Stimulated activated CD4-positive, alpha-beta T cell treated with anti-CD3 and anti-CD28 coated beads, Interleukin-4, amount 100 ng/mL, for 24 hours (primary cell): ENCODE measurements around the gene DAB2IP.
"Not testable (repeated sequence)": the region's sequence is repeated elsewhere in the genome, so short reads cannot be mapped to it uniquely, and the experiment has no call there.

Experiments used
- DNase-seq: peaks from one replicate; pipeline ENCODE4 v3.0.0-alpha.2; 2020

The DAB2IP gene

DNA sequence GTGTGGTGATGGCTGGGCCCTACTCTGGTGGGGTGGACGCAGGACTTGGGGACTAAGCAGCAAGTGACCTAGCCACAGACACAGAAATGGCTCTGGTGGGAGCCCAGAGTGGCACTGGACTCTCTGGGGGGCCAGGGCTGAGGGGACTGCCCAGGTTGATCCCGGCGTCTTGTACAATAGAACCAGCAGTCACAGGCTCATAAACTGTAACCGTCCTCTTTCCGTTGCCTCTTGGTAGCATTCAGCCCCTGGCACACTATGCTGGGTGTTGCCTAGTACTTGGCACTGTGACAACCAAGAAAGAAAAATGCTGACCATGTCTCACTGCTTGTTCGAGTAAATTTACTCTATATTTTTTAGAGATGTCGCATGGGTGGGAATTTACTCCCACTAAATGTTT, 80.5 kb downstream of the DAB2IP start:
- DNase-seq: no peak

DNA sequence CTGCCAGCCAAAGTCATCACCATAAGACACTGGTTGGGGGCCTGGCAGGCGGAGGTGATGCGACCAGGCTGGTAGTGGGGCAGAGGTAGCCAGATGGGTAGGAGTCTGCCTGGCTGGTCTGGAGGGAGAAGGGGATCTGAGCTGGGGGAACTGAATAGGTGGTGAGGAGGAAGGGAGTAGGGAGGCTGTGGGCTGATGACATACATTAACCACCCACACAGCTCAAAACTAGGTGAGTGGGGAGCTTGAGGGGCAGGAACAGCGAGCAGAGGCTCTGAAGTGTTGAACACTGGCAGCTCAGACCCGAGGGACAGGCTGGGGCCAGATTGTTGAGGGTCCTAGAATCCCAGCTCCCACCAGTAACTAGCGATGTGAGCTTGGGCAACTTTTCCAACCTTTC, 81.0 kb downstream of the DAB2IP start:
- DNase-seq: no peak

DNA sequence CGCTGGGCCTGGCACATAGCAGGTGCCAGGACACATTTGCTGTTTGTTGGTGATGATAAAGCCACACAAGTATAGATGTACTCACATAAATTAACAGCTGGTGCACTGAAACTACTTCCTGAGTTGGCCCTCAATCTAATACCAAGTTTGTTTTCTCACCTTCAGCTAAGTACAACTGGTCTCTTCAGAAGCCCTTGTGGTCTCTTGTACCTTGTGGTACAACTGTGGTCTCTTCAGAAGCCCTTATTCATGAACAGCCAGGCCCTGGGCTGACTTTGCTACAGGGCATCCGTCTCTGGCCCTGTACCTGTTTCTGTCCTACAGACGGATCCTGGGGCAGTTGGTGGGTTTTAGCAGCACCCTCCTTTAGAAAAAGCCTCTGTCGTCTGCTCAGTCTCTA, 81.5 kb downstream of the DAB2IP start:
- DNase-seq: no peak

DNA sequence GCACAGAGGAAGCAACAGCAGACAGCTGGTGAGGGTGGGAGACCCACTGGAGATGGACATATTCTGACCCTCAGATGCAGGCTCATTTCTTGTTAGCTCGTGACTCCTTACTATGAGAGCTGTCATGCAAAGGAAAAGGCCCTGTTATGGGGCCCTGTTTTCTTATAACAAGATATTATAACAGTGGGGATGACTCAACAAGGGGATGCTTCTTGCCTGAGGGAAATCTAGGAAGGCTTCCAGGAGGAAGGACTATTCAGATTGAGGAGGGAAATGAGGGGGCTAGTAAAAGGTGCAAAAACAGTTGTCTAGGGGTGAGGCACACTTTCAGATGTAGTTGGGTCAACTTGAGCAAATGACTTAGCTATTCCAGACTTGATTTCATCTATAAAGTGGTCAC, 83.0 kb downstream of the DAB2IP start:
- DNase-seq: no peak

DNA sequence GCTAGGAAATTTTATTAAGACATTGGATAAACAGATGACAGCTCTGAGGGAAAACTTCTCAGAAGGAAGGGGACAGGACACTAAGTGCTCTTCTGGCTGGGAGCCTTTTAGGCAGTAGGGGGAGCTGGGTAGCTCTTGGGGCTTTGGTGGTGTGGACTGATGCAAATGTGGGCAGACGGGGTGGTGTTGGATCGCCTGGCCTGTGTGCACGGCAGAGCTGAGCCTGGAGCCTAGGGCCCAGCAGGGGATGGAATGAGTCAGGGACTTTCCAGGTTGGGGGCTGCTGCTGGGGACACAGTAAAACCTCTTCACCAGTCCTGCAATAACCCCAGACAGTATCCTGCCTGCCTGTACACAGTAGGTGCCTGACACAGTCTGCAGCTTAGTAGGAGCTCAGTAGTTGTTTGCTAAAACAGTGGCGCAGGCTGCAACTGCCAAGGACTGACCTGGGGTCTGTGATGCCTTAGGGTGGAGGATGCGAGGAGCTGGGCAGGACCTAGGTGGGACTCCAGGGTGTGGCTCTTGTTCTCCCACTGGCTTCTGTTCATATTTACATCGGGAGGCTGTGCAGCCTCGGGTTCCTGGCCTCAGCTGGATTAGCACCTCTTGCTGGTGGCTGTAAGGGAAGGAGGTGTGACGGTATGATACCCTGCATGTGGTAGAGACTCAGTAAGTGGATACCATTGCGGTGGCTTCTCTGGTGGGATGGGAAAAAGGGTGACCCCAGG, 83.8 kb downstream of the DAB2IP start:
- no peak for DNase-seq

DNA sequence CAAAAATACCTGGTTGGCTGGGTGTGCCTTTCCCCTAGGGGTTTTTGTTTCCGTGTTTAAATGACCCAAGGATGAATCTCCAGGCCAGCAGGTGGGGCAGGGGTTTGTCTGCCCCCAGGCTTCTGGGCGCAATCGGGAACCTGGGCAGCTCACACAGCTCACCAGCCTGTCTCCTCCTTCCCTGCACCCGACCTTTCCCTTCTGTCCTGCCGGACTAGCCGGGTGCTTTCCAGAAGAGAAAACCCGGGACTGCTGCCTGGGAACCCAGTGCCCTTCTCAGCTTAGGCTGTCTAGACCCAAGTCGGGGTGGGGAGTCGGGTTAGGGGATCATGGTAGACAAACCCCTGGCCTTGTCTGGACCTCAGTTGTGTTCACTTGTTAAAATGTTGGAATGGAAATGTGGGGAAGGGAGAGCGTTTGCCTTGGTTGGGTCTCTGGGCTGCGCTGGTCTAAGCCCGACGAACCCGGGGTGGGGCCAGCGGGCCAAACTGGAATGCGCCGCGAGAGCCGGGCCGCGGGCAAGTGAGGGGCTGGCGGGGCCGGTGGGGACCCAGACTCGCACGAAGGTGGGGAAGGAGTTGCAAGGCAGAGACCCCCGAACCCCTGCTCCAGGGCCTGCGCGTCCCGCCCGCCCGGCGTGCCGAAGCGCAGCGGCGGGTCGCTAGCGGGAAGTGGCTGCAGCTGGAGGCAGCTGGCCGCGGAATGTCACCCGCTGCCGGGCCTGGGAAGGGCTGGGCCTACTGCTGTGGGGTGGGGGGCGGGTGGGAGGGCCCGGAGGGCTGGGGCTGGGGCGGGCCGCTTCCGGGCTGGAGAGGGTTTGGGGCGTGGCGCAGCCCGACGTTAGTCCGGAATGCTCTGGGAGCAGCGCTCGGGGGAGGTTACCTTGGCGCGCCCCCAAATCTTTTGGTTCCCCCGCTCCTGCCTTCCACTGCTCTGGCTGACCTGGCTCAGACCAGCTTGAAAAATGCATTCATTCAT, 84.6 kb downstream of the DAB2IP start:
- DNase-seq: no peak

DNA sequence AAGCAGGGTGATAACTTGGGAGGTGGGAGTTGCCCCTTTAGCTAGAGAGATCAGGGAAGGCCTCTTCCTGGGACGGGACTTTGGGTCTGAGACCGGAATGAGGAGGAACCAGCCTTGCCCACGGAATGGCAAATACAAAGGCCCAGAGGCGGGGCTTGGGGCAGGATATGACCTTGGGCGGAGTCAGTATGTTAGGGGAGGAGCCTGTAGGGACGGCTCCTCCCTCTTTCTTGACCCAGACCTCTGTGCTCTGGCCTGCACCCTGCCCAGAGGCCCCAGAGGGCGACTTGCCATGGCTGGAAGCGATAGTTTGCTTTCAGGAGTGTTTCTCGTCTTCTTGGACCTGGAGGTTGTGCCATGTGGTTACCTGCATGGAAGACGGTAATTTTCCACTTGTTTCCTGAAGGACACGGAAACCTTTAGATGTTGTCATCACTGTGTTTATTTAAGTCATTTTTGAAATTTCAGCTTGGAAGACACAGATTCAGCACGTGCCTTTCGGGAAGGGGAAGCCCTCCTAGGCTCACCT, 85.6 kb downstream of the DAB2IP start:
- DNase-seq: no peak

DNA sequence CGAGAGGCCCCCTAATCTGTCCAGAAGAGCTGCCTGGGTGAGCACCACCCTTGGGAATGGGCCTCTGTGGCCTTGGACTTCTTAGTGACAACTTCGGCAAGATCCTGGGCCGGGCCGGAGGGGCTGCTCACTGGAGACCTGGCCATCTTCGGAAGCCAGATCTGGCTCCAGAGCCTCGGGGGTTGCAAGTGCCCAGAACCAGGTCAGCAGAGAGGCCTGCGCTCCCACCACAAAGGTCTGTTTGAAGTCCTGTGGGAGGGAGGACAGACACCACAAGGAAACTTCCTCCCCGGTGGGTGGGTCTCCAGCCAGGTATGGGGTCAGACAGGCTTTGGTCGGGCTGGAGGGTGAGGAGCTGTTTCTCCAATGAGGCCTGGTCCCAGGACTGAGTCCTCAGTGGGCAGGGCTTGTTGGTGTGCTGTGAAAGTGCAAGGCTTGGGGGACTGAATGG, 86.1 kb downstream of the DAB2IP start:
- DNase-seq: no peak

DNA sequence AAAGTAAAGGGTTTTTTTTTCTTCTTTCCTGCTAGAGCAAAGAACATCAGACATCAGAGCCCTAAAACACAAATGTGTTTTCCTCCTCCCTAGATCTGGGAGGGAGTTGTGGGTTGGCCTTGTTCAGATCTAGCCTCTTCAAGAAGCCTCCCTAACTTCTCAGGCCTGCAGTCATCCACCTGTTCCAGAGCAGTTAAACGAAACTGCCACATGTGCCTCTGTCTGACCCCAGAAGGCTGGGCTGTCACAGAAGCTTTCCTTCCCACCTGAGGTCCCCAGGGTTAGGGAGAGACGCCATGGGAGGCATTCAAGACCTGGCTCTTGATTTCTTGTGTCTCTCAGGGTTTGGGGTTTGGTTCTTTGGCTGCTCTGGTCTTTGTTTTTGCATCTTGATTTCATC, 87.0 kb downstream of the DAB2IP start:
- DNase-seq: no peak

DNA sequence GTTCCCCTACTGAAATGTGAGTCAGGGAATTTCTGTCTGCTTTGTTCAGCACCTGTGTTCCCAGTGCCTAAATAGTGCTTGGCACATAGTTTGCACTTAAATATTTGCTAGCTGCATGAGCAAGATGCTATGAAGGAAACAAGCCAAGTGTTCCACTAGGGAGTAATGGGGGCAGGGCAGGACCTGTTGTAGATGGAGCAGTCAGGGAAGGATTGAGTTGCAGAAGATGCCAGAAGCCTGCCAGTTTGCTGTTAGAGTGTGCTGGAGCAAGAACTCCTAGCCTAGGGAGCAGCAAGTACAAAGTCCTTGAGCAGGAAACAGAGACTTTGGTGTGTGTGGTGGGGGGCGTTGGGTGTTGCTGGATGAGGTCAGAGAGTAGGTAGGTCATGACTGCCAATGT, 87.5 kb downstream of the DAB2IP start:
- no peak for DNase-seq

DNA sequence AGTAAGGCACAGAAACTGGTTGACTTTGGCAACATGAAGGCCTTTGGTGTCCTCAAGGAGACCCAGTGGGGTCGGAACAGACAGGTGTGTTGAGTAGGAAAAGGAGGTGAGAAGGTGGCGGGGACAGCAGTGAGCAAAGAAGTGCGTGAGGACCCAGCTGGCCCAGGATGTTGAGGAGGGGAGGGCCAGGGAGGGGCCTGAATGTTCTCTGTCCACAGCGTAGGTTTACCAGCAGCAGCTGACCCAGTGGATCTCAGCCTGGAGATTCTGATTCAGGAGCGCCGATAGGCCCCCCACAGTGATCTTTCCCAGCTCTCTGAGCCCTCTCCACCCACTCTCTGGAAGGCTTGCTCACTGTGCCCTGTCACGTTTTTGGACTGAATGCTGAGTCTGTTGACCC, 88.5 kb downstream of the DAB2IP start:
- no peak for DNase-seq

DNA sequence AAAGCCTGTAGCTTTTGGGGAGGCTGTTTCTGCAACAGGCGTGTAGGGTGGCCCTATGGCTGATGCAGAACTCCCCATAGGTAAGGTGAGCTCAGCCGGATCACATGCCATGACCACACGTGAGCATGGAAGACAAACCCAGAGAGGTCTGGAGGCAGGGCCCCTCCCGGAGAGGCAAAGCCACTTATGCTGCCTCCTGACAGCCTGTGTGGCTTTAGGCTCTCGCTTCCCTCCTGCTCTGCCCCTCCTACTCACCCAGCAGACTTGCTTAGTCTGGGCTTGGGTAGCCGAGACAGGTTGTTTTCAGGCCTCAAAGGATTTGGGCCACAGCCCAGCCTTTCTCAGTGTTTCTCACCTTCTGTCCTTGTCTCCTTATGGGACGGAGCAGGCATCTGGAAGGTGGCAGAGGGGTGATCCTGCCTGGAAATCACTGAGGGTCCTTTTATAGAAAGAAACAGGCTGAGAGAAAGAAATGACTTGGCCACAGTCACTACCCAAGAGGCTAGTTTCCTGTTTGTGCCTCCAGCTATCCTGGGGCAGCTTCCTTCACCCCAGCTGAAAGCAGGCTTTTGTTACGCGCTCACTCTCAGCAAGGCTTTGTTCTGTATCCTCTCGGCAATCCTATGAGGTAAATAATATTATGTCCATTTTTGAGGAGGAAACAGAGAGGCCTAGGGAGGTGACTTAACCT, 89.9 kb downstream of the DAB2IP start:
- no peak for DNase-seq

DNA sequence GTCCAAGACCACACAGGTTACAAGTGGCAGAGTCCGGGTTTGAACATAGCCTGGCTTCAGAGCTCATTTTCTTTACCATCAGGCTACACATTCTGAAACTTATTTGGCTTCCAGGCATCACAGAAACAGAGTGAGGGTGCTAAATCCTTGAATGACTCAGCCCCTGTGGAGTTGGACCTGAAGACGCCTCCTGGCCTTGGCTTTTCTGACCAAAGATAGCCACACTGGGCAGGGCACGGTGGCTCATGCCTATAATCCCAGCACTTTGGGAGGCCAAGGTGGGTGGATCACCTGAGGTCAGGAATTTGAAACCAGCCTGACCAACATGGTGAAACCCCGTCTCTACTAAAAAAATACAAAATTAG, 90.5 kb downstream of the DAB2IP start:
- not testable (repeated sequence) for DNase-seq

DNA sequence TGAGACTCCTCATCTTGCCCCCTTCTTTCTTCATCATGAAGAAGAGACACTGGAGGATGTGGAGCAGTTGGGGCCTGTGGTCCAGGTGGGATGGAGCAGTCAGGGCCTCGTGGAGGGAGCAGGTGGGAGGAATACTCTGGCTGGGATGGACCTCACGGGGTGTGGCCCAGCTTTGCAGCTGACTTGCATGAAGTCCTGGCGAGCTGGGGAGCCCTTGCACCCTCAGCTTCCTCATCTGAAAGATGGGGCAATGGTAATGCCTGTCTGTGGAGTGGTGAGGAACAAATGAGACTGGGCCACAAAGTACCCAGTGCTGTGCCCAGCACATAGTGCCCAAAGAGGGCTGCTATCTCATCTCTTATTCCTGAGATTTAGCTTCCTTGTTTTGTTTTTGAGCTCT, 91.5 kb downstream of the DAB2IP start:
- no peak for DNase-seq

DNA sequence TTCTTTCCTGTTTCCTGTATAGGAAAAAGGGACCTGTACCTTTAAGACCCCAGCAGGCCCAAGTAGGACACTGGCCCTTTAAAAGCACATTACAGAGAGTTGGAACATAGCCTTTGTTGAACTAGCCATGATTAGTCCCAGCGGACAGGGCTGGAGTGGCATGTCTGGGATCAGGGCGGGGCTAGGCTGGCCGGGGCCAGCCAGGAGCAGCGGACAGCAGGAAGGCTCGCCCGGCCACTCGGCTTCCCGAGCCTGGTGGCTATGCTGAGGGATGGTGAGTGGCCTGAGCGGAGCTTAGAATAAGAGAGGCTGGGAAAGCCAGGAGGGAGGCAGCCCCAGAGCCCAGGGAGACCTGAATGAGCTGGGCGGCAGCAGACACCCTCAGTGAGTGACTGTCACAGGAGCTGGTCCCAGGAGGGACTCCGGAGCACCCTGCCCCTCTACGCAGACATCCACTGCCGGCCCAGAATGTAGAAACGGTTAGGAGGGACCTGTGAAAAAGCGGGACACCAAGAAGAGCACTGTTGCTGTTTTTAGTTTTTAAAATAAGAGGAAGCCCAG, 92.1 kb downstream of the DAB2IP start:
- DNase-seq: no peak

DNA sequence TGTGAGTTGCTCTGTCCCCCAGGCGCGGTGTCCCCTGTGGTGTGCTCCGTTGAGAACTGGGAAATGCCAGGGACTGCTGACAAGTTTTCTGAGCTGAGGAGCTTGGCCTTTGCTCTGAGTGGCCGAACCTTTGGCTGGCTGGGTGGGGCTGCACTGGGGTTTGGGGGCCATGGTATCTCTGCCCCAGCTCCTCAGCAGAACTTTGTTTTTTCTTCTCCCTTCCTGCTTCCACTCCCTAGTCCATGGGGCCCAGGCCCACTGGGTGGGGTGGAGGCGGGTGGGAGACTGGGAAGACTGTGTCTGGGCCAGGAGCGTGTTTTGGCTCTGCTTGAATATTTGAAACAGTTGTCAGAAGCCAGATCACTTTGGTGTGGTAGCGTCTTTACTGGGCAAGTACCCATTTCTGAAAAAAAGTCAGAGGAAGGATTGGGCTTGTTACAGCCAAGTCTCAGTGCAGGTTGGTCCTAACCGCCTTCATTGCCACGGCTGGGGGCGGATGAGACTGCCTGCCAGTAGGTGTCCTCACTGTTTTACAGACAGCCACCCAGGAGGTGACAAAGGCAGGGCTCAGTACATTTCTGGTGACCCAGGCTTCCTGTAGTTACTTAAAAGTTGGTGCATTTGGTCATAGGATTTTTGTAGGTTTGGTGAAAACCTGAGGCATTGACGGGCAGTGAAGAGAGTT, 92.7 kb downstream of the DAB2IP start:
- DNase-seq: no peak

DNA sequence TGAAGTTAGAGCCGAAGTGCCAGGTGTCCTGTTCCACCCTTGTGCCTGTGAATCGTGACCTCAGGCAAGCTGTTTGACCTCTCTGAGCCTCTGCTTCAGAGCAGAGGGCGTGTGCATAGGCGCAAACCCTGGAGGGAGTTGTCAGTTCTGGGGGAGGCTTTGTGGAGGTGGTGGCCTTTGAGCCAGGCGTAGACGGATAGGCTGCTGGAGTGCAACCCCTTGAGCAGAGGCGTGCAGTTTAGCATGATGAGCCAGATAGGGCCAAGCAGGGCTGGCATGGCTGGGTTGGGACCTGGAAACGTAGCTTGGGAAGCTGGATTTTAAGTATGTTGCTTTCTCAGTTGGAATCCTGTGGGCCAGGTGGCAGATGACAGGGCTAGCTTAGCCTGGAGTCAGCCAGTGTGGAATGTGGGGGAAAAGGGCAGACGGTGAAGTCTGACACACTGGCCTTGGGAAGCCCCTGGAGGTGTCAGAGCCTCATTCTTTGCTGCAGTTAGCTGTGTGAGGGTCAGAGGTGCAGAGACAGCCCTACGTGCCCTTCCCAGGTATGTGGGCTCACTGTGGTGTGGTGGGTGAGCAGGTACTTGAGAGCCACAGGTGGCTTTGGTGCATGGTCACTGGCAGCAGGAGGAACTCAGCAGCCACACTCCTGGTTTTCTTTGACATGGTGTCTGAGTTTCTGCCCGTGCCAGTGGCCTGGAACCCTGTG, 93.4 kb downstream of the DAB2IP start:
- DNase-seq: no peak

DNA sequence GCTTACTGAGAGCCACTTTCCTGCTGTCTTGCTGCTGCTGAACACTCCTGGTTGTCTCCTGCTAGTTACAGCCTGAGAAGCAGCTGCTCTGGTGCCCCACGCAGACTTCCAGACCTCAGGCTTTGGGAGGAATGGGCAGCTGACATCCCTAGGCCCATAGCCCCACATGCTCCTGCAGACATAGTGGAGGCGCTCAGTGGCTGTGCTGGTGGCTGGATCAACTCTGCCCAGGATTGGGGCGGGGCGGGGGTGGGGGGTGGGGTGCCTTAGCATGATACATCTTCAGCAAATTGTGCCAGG, 93.9 kb downstream of the DAB2IP start:
- no peak for DNase-seq

DNA sequence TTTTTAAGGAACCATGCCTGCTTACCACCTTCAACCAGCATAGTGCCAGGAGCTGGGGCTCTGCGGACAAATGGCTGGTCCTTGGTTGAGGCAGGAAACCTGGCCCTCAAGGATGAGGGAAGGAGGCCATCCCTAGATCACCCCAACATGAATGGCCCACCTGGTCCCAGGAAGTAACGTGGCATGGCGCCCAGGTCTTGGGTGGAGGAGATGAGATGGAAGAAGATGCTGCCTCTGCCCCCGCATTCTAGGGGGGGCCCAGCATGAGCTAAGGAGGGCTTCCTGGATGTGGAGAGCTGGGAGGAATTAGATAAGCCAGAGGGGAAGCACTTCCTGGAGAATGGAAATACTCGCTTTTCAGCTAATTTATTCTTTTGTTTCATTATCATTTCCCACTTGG, 95.0 kb downstream of the DAB2IP start:
- no peak for DNase-seq

DNA sequence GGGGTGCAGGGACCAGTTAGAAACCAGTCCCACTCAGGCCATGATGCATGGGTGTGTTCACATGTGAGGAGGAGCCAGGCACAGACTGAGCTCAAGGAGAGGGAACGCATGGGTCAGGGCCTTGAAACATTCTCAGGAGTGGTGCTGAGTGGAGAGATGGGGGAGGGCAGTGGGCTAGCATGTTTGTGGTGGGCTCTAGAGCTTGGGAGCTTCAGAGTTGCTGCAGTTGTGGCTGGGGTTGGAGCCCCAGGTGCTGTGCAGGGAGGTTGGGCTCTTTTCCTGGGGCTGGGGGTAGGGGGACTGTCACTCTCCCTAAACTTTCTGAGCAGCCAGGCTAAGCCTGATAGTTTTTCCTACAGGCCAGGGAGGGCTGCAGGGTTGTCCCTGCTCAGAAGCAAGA, 95.4 kb downstream of the DAB2IP start:
- DNase-seq: no peak

DNA sequence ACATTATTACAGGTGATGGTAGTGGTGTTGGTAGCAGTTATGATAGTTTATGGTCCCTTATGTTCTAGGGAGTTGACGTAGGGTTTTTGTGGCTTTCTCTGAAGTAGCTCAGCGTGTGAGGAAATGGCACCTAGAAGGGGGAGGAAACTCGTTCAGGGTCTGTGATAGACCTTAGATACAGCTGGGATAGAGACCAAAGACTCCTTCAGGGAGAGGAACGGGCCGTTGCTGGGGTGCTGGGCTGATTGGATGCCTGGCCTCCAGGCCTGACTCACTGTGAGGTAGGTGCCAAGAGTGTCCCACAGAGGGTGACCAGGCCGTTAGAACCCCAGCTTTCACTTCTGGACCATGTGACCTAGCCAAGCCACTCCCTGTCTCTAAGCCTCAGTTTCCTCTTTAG, 96.6 kb downstream of the DAB2IP start:
- no peak for DNase-seq
